ENCODE data around the gene ASB2. TPM values are rescaled to one million over a fixed set of nuclear protein-coding genes. Genes with fewer than 3 reads are reported as not detected.

The ASB2 gene
- total RNA-seq, 1 experiment from 2014 or later: not detected

DNA sequence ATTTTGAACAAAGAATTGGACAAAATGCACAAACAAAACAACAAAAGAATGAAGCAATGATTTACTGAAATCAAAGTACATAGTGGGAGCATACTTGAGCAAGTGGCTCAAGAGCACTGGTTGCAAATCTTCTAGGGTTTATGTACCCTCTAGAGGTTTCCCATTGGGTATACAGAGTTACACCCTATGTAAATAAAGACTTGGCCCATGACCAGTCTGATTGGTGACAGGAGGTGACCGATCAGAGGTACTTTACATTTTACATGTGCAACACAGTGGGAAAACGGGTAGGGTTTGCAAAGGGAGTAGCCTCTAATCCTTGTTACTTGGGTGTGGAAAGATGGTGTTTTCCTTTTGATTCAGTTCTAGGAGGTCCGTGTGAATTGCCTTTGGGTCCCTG is 59.9 kb downstream of the ASB2 start:
- no peak for DNase-seq (ENCODE audit: low read depth, low spot score)
- ChIA-PET CTCF (no interaction called here), RAD21 (ENCODE audit: low non-redundant PET in 1 of 2, low total read pairs in 2 of 2, uncharacterized antibody in 2 of 2, unreplicated experiment in 2 of 2) (no interaction called here), POLR2A (no interaction called here)
- TF ChIP-seq TCF7L2 (IDR thresholded peaks at IDR 0.05; ENCODE audit: borderline replicate concordance, extremely low read depth, insufficient read depth, insufficient read length) (no peak), ZFX (IDR thresholded peaks at IDR 0.05) (no peak), RAD21 (IDR thresholded peaks at IDR 0.05; ENCODE audit: low read depth) (no peak)
- ATAC-seq: no peak
- Histone ChIP-seq H3K27me3 (ENCODE audit: insufficient read depth, low read length) (no peaks in the 10 kb centered on the region), H3K9me2 (ENCODE audit: insufficient read depth) (no peaks in the 10 kb centered on the region), H3K4me3 (replicated peaks in 1 of 2; ENCODE audit: low read depth in 1 of 2, low read length in 2 of 2) (no peak overlapping the region), H3K27ac (ENCODE audit: low read depth, low read length) (no peak overlapping the region), H3K79me2 (ENCODE audit: insufficient read depth, low read length) (no peaks in the 10 kb centered on the region), H2AFZ (ENCODE audit: low read depth, low read length, poor library complexity, severe bottlenecking) (no peak overlapping the region), H3K4me1 (ENCODE audit: control insufficient read depth in 1 of 2, insufficient read depth in 2 of 2, low read length in 2 of 2) (no peaks in the 10 kb centered on the region), H3K36me3 (ENCODE audit: control insufficient read depth in 1 of 2, insufficient read depth in 2 of 2, low read length in 2 of 2) (no peaks in the 10 kb centered on the region), H3K9ac (ENCODE audit: low read length) (no peak overlapping the region), H3K9me3 (ENCODE audit: control insufficient read depth in 1 of 2, insufficient read depth in 1 of 2, low read depth in 1 of 2, low read length in 2 of 2) (no peaks in the 10 kb centered on the region; a peak in 1 of 4 replicates), H4K20me1 (ENCODE audit: insufficient read depth) (no peaks in the 10 kb centered on the region), H3K4me2 (ENCODE audit: low read length) (no peak overlapping the region)
- intact Hi-C loops (cut with micrococcal nuclease): no loop called here
- no TSS peak for BruUV-seq (replicated peaks)

DNA sequence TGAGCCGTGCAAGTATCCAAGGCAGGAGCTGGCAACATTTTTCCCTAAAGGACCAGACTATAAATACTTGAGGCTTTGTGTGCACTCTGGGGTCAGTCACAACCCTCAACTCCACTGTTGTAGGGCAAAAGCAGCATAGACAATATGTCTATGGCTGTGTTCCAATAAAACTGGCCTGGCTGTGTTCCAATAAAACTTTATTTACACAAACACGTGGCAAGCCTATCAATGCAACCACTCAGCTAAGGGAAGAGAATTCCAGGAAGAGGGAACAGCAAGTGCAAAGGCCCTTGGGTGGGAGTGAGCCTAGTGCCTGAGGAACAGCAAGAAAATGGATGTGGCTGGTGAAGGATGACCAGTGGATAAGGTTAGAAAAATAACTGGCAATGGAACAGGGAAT is 60.6 kb downstream of the ASB2 start:
- ChIA-PET RAD21 (ENCODE audit: low non-redundant PET in 1 of 2, low total read pairs in 2 of 2, uncharacterized antibody in 2 of 2, unreplicated experiment in 2 of 2) (no interaction called here), POLR2A (no interaction called here), CTCF (interaction anchor here (0.6 to 0.7 kb wide), 2 partner anchors 24 to 731 kb away, joined by 3 to 4 read pairs; partner anchors contain the start of gene MOAP1)
- TF ChIP-seq EZH2 (IDR thresholded peaks at IDR 0.05): no peak
- no peak for TF ChIP-seq CEBPB (IDR thresholded peaks at IDR 0.05; ENCODE audit: low read depth)
- no peak for TF ChIP-seq SP1 (IDR thresholded peaks at IDR 0.05; ENCODE audit: low read depth)
- no peak for TF ChIP-seq EZH2phosphoT487 (IDR thresholded peaks at IDR 0.05; ENCODE audit: borderline replicate concordance)
- TF ChIP-seq JUND (IDR thresholded peaks at IDR 0.05): no peak
- TF ChIP-seq SIN3A (IDR thresholded peaks at IDR 0.05; ENCODE audit: low read depth): no peak
- no peak for TF ChIP-seq POLR2A (IDR thresholded peaks at IDR 0.05; ENCODE audit: borderline replicate concordance, extremely low read depth, insufficient read depth, insufficient read length)
- H3K4me1 ChIP-seq (ENCODE audit: control insufficient read depth in 1 of 2, insufficient read depth in 2 of 2, low read length in 2 of 2): no peaks in the 10 kb centered on the region
- no peak overlapping the region for H3K9ac ChIP-seq (ENCODE audit: low read length)
- no TSS peak for BruUV-seq (replicated peaks)
- no peak for ATAC-seq
- no peak overlapping the region for H3K4me2 ChIP-seq (ENCODE audit: low read length)
- no peaks in the 10 kb centered on the region; a peak in 1 of 4 replicates for H3K9me3 ChIP-seq (ENCODE audit: control insufficient read depth in 1 of 2, insufficient read depth in 1 of 2, low read depth in 1 of 2, low read length in 2 of 2)
- H3K79me2 ChIP-seq (ENCODE audit: insufficient read depth, low read length): no peaks in the 10 kb centered on the region
- no peak overlapping the region for H3K4me3 ChIP-seq (replicated peaks in 1 of 2; ENCODE audit: low read depth in 1 of 2, low read length in 2 of 2)
- H3K9me2 ChIP-seq (ENCODE audit: insufficient read depth): no peaks in the 10 kb centered on the region
- DNase-seq (ENCODE audit: low read depth, low spot score): no peak
- H3K36me3 ChIP-seq (ENCODE audit: control insufficient read depth in 1 of 2, insufficient read depth in 2 of 2, low read length in 2 of 2): no peaks in the 10 kb centered on the region
- no peak overlapping the region for H2AFZ ChIP-seq (ENCODE audit: low read depth, low read length, poor library complexity, severe bottlenecking)
- intact Hi-C loops (cut with micrococcal nuclease): no loop called here
- no peak overlapping the region for H3K27ac ChIP-seq (ENCODE audit: low read depth, low read length)
- no peaks in the 10 kb centered on the region for H3K27me3 ChIP-seq (ENCODE audit: insufficient read depth, low read length)
- H4K20me1 ChIP-seq (ENCODE audit: insufficient read depth): no peaks in the 10 kb centered on the region

Data from HCT116 (cell line).